PFSK-1 (cell line): ENCODE measurements around the gene HS3ST3B1.

Experiments used
- FOXP2 ChIP-seq: optimal IDR thresholded peaks from 2 replicates; pipeline ENCODE3; 2011; ENCODE audit warnings: borderline replicate concordance, control low read depth, inconsistent platforms; ENCODE audit not compliant: insufficient read depth; ENCODE audit errors: extremely low read length, extremely low read depth
- POLR2AphosphoS5 ChIP-seq: IDR thresholded peaks from 2 replicates; pipeline ENCODE4 v1.6.1; 2012; ENCODE audit warnings: low read depth, mild to moderate bottlenecking, control low read depth, low read length, moderate library complexity
- REST ChIP-seq, 2 experiments: IDR thresholded peaks; 2 replicates each; pipeline versions ENCODE4 v1.6.1 to v1.8.0; 2011 to 2012; ENCODE audit warnings: low read depth in 2 of 2, low read length in 2 of 2, control low read depth in 1 of 2, inconsistent platforms in 1 of 2, mild to moderate bottlenecking in 1 of 2, moderate library complexity in 1 of 2; ENCODE audit not compliant: insufficient read depth in 1 of 2
- SIN3A ChIP-seq: IDR thresholded peaks from 2 replicates; pipeline ENCODE4 v1.6.1; 2012; ENCODE audit warnings: mild to moderate bottlenecking, low read length, moderate library complexity, borderline replicate concordance; ENCODE audit not compliant: insufficient read depth
- TAF1 ChIP-seq: IDR thresholded peaks from 2 replicates; pipeline ENCODE4 v1.6.1; 2012; ENCODE audit warnings: low read length, control low read depth, borderline replicate concordance; ENCODE audit not compliant: insufficient read depth

- TF ChIP-seq REST (IDR thresholded peaks at IDR 0.05; ENCODE audit: insufficient read depth in 1 of 2, low read depth in 2 of 2, low read length in 2 of 2) (no peak), POLR2AphosphoS5 (no peak), SIN3A (no peak), FOXP2 (no peak), TAF1 (no peak)
Measured at GRCh38 chr17:14372905-14373613, 72.2 kb downstream of the HS3ST3B1 start.
